ENCODE results near the gene B9D2.

The B9D2 gene

GRCh38 chr19:41307954-41308449, 55.9 kb downstream of the B9D2 start:
- H3K27ac ChIP-seq (ENCODE audit: low read depth, low read length) = peak overlapping the region; percentile 52
- H3K4me1 ChIP-seq (ENCODE audit: control insufficient read depth, insufficient read depth, low read length) = peaks cover 7% of the 10 kb centered on the region
- H3K4me3 ChIP-seq (ENCODE audit: low read depth, low read length) = no peak overlapping the region
- H3K9ac ChIP-seq (ENCODE audit: low read depth, low read length) = no peak overlapping the region
- H3K27me3 ChIP-seq (ENCODE audit: control insufficient read depth, insufficient read depth, low read length) = no peaks in the 10 kb centered on the region
- H3K9me3 ChIP-seq (ENCODE audit: control insufficient read depth, insufficient read depth, low read length) = no peaks in the 10 kb centered on the region
- H3K36me3 ChIP-seq (ENCODE audit: control insufficient read depth, insufficient read depth, low read length) = peaks cover 58% of the 10 kb centered on the region

GRCh38 chr19:41307090-41307875, 56.7 kb downstream of the B9D2 start:
- Histone ChIP-seq H3K27me3 (ENCODE audit: control insufficient read depth, insufficient read depth, low read length) (no peaks in the 10 kb centered on the region), H3K4me3 (ENCODE audit: low read depth, low read length) (no peak overlapping the region), H3K27ac (ENCODE audit: low read depth, low read length) (peak overlapping the region; percentile 52), H3K4me1 (ENCODE audit: control insufficient read depth, insufficient read depth, low read length) (peaks cover 7% of the 10 kb centered on the region), H3K9ac (ENCODE audit: low read depth, low read length) (no peak overlapping the region), H3K9me3 (ENCODE audit: control insufficient read depth, insufficient read depth, low read length) (no peaks in the 10 kb centered on the region), H3K36me3 (ENCODE audit: control insufficient read depth, insufficient read depth, low read length) (peaks cover 59% of the 10 kb centered on the region)

GRCh38 chr19:41305927-41306793, 57.8 kb downstream of the B9D2 start:
- Histone ChIP-seq H3K4me3 (ENCODE audit: low read depth, low read length) (no peak overlapping the region), H3K27me3 (ENCODE audit: control insufficient read depth, insufficient read depth, low read length) (no peaks in the 10 kb centered on the region), H3K27ac (ENCODE audit: low read depth, low read length) (no peak overlapping the region), H3K9me3 (ENCODE audit: control insufficient read depth, insufficient read depth, low read length) (no peaks in the 10 kb centered on the region), H3K4me1 (ENCODE audit: control insufficient read depth, insufficient read depth, low read length) (peaks cover 7% of the 10 kb centered on the region), H3K9ac (ENCODE audit: low read depth, low read length) (no peak overlapping the region), H3K36me3 (ENCODE audit: control insufficient read depth, insufficient read depth, low read length) (peaks cover 69% of the 10 kb centered on the region)

GRCh38 chr19:41304706-41305483, 59.1 kb downstream of the B9D2 start:
- Histone ChIP-seq H3K9ac (ENCODE audit: low read depth, low read length) (no peak overlapping the region), H3K36me3 (ENCODE audit: control insufficient read depth, insufficient read depth, low read length) (peaks cover 82% of the 10 kb centered on the region), H3K4me1 (ENCODE audit: control insufficient read depth, insufficient read depth, low read length) (peaks cover 7% of the 10 kb centered on the region)

More at GRCh38 chr19:41304706-41305483, 59.1 kb downstream of the B9D2 start:
- Histone ChIP-seq H3K27me3 (ENCODE audit: control insufficient read depth, insufficient read depth, low read length) (no peaks in the 10 kb centered on the region), H3K4me3 (ENCODE audit: low read depth, low read length) (no peak overlapping the region), H3K9me3 (ENCODE audit: control insufficient read depth, insufficient read depth, low read length) (no peaks in the 10 kb centered on the region), H3K27ac (ENCODE audit: low read depth, low read length) (no peak overlapping the region)
